Stomach (tissue), 9 donors: ENCODE data around the gene ZNF212. TPM values are rescaled to one million over a fixed set of nuclear protein-coding genes. Genes with fewer than 3 reads are reported as not detected.

Source experiments
- DNase-seq, 2 donors: peaks; one replicate each; pipeline versions ENCODE4 v3.0.0 to v3.0.0-alpha.2; 2013 to 2019
- H3K27ac ChIP-seq, 5 donors: fragments of 200-600 bp in 4 of 5; sonication (generic) in 4 of 5; one replicate each; pipeline ENCODE4 v1.5.1; 2013 to 2019; ENCODE audit warnings: mild to moderate bottlenecking in 1 of 5, moderate library complexity in 1 of 5
- H3K27me3 ChIP-seq, 3 donors: fragments of 200-600 bp; sonication (generic); one replicate each; pipeline ENCODE4 v1.5.1; 2017 to 2019; ENCODE audit warnings: mixed run types in 1 of 3
- H3K36me3 ChIP-seq, 4 donors: fragments of 200-600 bp; sonication (generic); 1 replicate in 3 of 4; 2 replicates in 1 of 4; pipeline ENCODE4 v1.5.1; 2016 to 2019
- H3K4me1 ChIP-seq, 4 donors: fragments of 200-600 bp; sonication (generic); one replicate each; pipeline ENCODE4 v1.5.1; 2016 to 2019
- H3K4me3 ChIP-seq, 4 donors: fragments of 200-600 bp; sonication (generic) in 3 of 4; one replicate each; pipeline ENCODE4 v1.5.1; 2016 to 2019; ENCODE audit warnings: mild to moderate bottlenecking in 1 of 4
- H3K9me3 ChIP-seq, 4 donors: fragments of 200-600 bp; sonication (generic); one replicate each; pipeline ENCODE4 v1.5.1; 2016 to 2019
- EP300 ChIP-seq: sonication (generic); formaldehyde crosslinking; IDR thresholded peaks from one replicate; pipeline ENCODE4 v1.6.1; 2017; ENCODE audit warnings: antibody characterized with exemption
- POLR2A ChIP-seq, 4 donors: fragments of 450-650 bp; IDR thresholded peaks; one replicate each; pipeline ENCODE4 v1.6.1; 2016; ENCODE audit warnings: antibody characterized with exemption in 4 of 4, control low read depth in 2 of 4, mild to moderate bottlenecking in 1 of 4, moderate library complexity in 1 of 4
- POLR2AphosphoS5 ChIP-seq, 3 donors: sonication (generic); formaldehyde crosslinking; IDR thresholded peaks; one replicate each; pipeline ENCODE4 v1.6.1; 2016; ENCODE audit warnings: antibody characterized with exemption in 3 of 3
- WGBS, 5 donors: extraction: QIAGEN DNeasy Blood & Tissue Kit in 3 of 5; methylation state at CpG; one replicate each; pipeline versions ENCODE4 v1.1.5 to v1.1.7; 2013 to 2018; 5-methylcytosine and 5-hydroxymethylcytosine counted together
- intact Hi-C: fragments of 100-400 bp; cut with DNase I; formaldehyde crosslinking; loops from one replicate; pipeline ENCODE4 v1.15.1; 2023; ENCODE audit warnings: low total_unique reads
- polyA plus RNA-seq, 3 donors: library from polyadenylated mRNA; stranded (reverse); fragments of 200-250 nt; gene quantifications; one replicate each; pipeline ENCODE4 v1.2.3, GENCODE V29; 2013
- total RNA-seq, 5 donors: library from RNA; depleted of rRNA; stranded (reverse); fragments of >200 nt; gene quantifications; one replicate each; pipeline versions ENCODE4 v1.1.0 to v1.2.3, GENCODE V29; 2014 to 2016
- TF ChIP-seq, protein P1 (sequence below), 7 experiments: fragments of 450-650 bp in 4 of 7; fragments of 200-600 bp in 3 of 7; sonication (generic) in 3 of 7; IDR thresholded peaks; one replicate each; pipeline ENCODE4 v1.5.1; 2016 to 2019; ENCODE audit warnings: antibody characterized with exemption in 7 of 7, control low read depth in 2 of 7, mild to moderate bottlenecking in 1 of 7
- donor health status: healthy with polysubstance abuse.
- donor health status: Bipolar disorder and iron deficiency.
- donor health status: healthy.

ZNF212 gene
- total and polyA plus RNA-seq, 8 donors = 2.9 to 42.9 (median 6.4) TPM

DNA sequence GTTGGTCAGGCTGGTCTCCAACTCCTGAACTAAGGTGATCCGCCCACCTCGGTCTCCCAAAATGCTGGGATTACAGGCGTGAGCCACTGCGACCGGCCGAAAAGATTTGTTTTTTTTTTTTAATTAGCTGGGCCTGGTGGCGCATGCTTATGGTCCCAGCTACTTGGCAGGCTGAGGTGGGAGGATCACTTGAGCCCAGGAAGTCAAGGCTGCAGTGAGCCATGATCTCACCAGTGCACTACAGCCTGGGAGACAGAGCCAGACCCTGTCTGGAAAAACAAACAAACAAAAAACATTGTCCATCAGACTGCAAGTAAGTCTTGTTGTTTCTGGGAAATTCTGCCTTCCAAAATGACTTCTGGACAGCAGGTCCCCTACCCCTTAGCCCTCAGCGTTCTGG lies 16.3 kb upstream of the ZNF212 start:
- DNase-seq = no peak
- Histone ChIP-seq H3K36me3 (peaks cover 53 to 80% (median 78%) of the 10 kb centered on the region in 4 donors), H3K27me3 (no peaks in the 10 kb centered on the region), H3K4me3 (no peak overlapping the region), H3K27ac (no peak overlapping the region), H3K4me1 (no peaks in the 10 kb centered on the region), H3K9me3 (no peaks in the 10 kb centered on the region)
- 92 to 99% (median 97%) methylated on average over 8 of the region's 8 CpGs for WGBS, 5 donors
- TF ChIP-seq EP300 (no peak), POLR2A (IDR thresholded peaks at IDR 0.05) (no peak), POLR2AphosphoS5 (IDR thresholded peaks at IDR 0.05) (no peak)
- TF ChIP-seq, protein P1, sequence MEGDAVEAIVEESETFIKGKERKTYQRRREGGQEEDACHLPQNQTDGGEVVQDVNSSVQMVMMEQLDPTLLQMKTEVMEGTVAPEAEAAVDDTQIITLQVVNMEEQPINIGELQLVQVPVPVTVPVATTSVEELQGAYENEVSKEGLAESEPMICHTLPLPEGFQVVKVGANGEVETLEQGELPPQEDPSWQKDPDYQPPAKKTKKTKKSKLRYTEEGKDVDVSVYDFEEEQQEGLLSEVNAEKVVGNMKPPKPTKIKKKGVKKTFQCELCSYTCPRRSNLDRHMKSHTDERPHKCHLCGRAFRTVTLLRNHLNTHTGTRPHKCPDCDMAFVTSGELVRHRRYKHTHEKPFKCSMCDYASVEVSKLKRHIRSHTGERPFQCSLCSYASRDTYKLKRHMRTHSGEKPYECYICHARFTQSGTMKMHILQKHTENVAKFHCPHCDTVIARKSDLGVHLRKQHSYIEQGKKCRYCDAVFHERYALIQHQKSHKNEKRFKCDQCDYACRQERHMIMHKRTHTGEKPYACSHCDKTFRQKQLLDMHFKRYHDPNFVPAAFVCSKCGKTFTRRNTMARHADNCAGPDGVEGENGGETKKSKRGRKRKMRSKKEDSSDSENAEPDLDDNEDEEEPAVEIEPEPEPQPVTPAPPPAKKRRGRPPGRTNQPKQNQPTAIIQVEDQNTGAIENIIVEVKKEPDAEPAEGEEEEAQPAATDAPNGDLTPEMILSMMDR (IDR thresholded peaks at IDR 0.05) = no peak
- intact Hi-C loops = no loop called here

DNA sequence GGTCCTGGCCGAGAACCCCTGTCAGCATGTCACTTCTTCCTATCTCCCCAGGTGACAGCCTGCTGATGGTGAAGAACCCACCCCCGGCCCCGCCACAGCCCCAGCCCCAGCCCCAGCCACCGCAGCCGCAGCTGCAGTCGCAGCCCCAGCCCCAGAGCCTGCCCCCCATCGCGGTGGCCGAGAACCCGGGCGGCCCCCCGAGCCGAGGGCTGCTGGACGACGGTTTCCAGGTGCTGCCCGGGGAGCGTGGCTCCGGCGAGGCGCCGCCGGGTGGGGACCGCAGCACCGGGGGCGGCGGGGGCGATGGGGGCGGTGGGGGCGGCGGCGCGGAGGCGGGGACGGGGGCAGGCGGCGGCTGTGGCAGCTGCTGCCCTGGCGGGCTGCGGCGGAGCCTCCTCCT lies 15.7 kb upstream of the ZNF212 start:
- Histone ChIP-seq H3K9me3 (no peaks in the 10 kb centered on the region), H3K4me3 (no peak overlapping the region), H3K27me3 (no peaks in the 10 kb centered on the region), H3K4me1 (no peaks in the 10 kb centered on the region), H3K36me3 (peaks cover 48 to 74% (median 73%) of the 10 kb centered on the region in 4 donors), H3K27ac (no peak overlapping the region)
- intact Hi-C loops = no loop called here
- DNase-seq = no peak
- TF ChIP-seq EP300 (no peak), POLR2AphosphoS5 (IDR thresholded peaks at IDR 0.05) (no peak), POLR2A (IDR thresholded peaks at IDR 0.05) (no peak)
- TF ChIP-seq, protein P1 (IDR thresholded peaks at IDR 0.05) = no peak
- 97 to 100% (median 98%) methylated on average over 5 to 39 of the region's 39 CpGs for WGBS, 5 donors

DNA sequence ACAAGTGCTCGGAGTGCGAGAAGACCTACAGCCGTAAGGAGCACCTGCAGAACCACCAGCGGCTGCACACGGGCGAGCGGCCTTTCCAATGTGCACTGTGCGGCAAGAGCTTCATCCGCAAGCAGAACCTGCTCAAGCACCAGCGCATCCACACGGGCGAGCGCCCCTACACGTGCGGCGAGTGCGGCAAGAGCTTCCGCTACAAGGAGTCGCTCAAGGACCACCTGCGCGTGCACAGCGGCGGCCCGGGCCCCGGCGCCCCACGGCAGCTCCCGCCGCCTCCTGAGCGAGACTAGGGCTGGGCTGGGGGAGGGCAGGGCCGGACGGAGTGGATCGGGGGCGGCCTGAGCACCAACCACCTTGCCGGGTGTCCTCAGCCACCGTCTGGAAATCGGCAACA lies 15.1 kb upstream of the ZNF212 start:
- intact Hi-C loops = no loop called here
- H3K36me3 ChIP-seq = peaks cover 43 to 68% (median 67%) of the 10 kb centered on the region in 4 donors
- 88 to 98% (median 97%) methylated on average over 14 to 37 of the region's 37 CpGs for WGBS, 5 donors

DNA sequence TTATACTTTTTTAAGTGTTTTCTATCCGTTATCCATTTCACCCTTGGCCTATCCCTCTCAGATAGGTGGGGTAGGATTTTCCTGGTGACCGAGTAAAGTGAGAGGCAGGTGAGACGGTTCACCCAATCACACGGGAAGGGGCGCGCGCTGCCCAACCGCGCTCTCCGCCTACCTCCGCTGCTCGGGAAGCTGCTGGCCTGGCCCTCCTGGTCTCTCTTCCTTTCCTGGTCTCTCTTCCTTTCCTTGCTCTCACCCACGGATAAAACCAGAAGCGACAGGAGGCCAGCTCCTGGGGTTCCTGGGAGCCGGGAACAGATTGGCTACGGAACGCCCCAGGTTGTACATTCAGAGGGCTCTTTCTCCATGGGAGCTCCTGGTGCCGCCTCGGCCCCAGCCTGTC lies 14.3 kb upstream of the ZNF212 start:
- no peak for DNase-seq
- peaks cover 35 to 61% (median 59%) of the 10 kb centered on the region in 4 donors for H3K36me3 ChIP-seq
- intact Hi-C loops = no loop called here

More for the DNA sequence above, 15.1 kb upstream of the ZNF212 start:
- Histone ChIP-seq H3K4me3 (no peak overlapping the region), H3K27ac (no peak overlapping the region), H3K9me3 (no peaks in the 10 kb centered on the region), H3K27me3 (no peaks in the 10 kb centered on the region), H3K4me1 (no peaks in the 10 kb centered on the region)
- TF ChIP-seq, protein P1 (IDR thresholded peaks at IDR 0.05) = no peak
- no peak for TF ChIP-seq POLR2AphosphoS5 (IDR thresholded peaks at IDR 0.05)
- no peak for TF ChIP-seq EP300
- no peak for TF ChIP-seq POLR2A (IDR thresholded peaks at IDR 0.05)
- DNase-seq = no peak

More for the DNA sequence above, 14.3 kb upstream of the ZNF212 start:
- TF ChIP-seq POLR2A (IDR thresholded peaks at IDR 0.05) = no peak
- TF ChIP-seq POLR2AphosphoS5 (IDR thresholded peaks at IDR 0.05) = no peak
- TF ChIP-seq, protein P1 (IDR thresholded peaks at IDR 0.05) = no peak
- no peak for TF ChIP-seq EP300
- WGBS, 5 donors = 92 to 95% (median 94%) methylated on average over 19 of the region's 19 CpGs
- no peak overlapping the region for H3K4me3 ChIP-seq
- no peaks in the 10 kb centered on the region for H3K9me3 ChIP-seq
- no peaks in the 10 kb centered on the region for H3K4me1 ChIP-seq
- no peak overlapping the region for H3K27ac ChIP-seq
- no peaks in the 10 kb centered on the region for H3K27me3 ChIP-seq
